ENCODE data around the gene SLC25A31.

Gene SLC25A31

GRCh38 chr4:127730142-127730913 is at the start of gene SLC25A31:
Gene SLC25A31 (plus strand): TSS chr4:127730400. CDS start chr4:127730546, 146 bp downstream.
- no peak for DNase-seq (ENCODE audit: low read depth, low spot score)

- no peak for DNase-seq (ENCODE audit: low read depth, low spot score)
These were observed 44.9 kb upstream of the SLC25A31 start for GRCh38 chr4:127685292-127685691.

- DNase-seq (ENCODE audit: low read depth, low spot score): no peak
These were observed 43.5 kb upstream of the SLC25A31 start for GRCh38 chr4:127686658-127687057.

- no peak for DNase-seq (ENCODE audit: low read depth, low spot score)
These were observed 42.6 kb upstream of the SLC25A31 start for GRCh38 chr4:127687580-127687979.

- no peak for DNase-seq (ENCODE audit: low read depth, low spot score)
These were observed 31.4 kb upstream of the SLC25A31 start for GRCh38 chr4:127698789-127699200.

- peak; percentile 20 for DNase-seq (ENCODE audit: low read depth, low spot score)
These were observed 21.2 kb upstream of the SLC25A31 start for GRCh38 chr4:127708985-127709384.

- no peak for DNase-seq (ENCODE audit: low read depth, low spot score)
These were observed 20.7 kb upstream of the SLC25A31 start for GRCh38 chr4:127709456-127709855.

- DNase-seq (ENCODE audit: low read depth, low spot score): no peak
These were observed 1.2 kb downstream of the SLC25A31 start for GRCh38 chr4:127731406-127731805.

- DNase-seq (ENCODE audit: low read depth, low spot score): no peak
These were observed 2.6 kb downstream of the SLC25A31 start for GRCh38 chr4:127732623-127733328.

- no peak for DNase-seq (ENCODE audit: low read depth, low spot score)
These were observed 4.8 kb downstream of the SLC25A31 start for GRCh38 chr4:127734976-127735375.

GRCh38 chr4:127737295-127737694 is 7.1 kb downstream of the SLC25A31 start:
- DNase-seq (ENCODE audit: low read depth, low spot score): no peak

- no peak for DNase-seq (ENCODE audit: low read depth, low spot score)
These were observed 11.0 kb downstream of the SLC25A31 start for GRCh38 chr4:127741247-127741646.

- no peak for DNase-seq (ENCODE audit: low read depth, low spot score)
These were observed 17.7 kb downstream of the SLC25A31 start for GRCh38 chr4:127747883-127748282.

GRCh38 chr4:127748957-127749356 is 18.8 kb downstream of the SLC25A31 start:
- DNase-seq (ENCODE audit: low read depth, low spot score): no peak

- DNase-seq (ENCODE audit: low read depth, low spot score): no peak
These were observed 26.7 kb downstream of the SLC25A31 start for GRCh38 chr4:127756906-127757305.

- no peak for DNase-seq (ENCODE audit: low read depth, low spot score)
These were observed 29.1 kb downstream of the SLC25A31 start for GRCh38 chr4:127759228-127759820.

- DNase-seq (ENCODE audit: low read depth, low spot score): no peak
These were observed 29.7 kb downstream of the SLC25A31 start for GRCh38 chr4:127759893-127760292.

GRCh38 chr4:127771535-127772275 is 41.5 kb downstream of the SLC25A31 start:
- DNase-seq (ENCODE audit: low read depth, low spot score): no peak

GRCh38 chr4:127772769-127773671 is 42.8 kb downstream of the SLC25A31 start:
- DNase-seq (ENCODE audit: low read depth, low spot score): no peak

GRCh38 chr4:127775843-127776242 is 45.6 kb downstream of the SLC25A31 start:
- DNase-seq (ENCODE audit: low read depth, low spot score): no peak

GRCh38 chr4:127776620-127777019 is 46.4 kb downstream of the SLC25A31 start:
- DNase-seq (ENCODE audit: low read depth, low spot score): no peak

Measured in ELF-1 (cell line).